ENCODE measurements around the gene FHIT.
A peak's percentile ranks its signal among the peaks of the same experiment; 100 is the strongest.

FHIT gene

DNA sequence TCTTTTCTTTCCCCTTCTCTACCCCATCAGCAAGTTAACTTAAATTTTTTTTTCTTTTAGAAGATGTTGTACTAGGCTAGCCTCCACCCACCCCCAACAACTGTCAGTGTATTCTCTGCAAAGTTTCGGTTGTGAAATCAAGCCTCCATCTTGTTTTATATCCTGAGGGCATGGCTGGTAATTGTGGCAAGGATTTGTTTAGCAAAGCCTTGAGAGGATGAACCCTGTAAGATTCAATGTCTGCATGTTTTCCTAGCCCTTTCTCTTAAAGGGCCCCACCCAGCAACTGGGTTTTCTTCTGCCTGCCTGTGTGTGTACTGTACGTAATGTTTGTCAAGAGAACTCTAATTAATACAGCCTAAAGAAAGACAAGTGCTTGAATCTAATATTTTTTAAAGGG is 475.3 kb downstream of the FHIT start:
- H3K27me3 ChIP-seq (ENCODE audit: control insufficient read depth, insufficient read depth, low read length), result no peaks in the 10 kb centered on the region
- H3K27ac ChIP-seq (ENCODE audit: low read depth, low read length), result no peak overlapping the region
- H3K9ac ChIP-seq (ENCODE audit: low read length), result no peak overlapping the region
- H3K4me3 ChIP-seq (ENCODE audit: low read depth, low read length), result no peak overlapping the region
- H3K4me1 ChIP-seq (ENCODE audit: control insufficient read depth, insufficient read depth, low read length), result peaks cover 23% of the 10 kb centered on the region
- H3K36me3 ChIP-seq (ENCODE audit: control insufficient read depth, insufficient read depth, low read length), result peaks cover 4% of the 10 kb centered on the region; the same call in 1 of the 2 replicates
- peaks cover 54% of the 10 kb centered on the region for H3K9me3 ChIP-seq (ENCODE audit: control insufficient read depth, insufficient read depth, low read depth, low read length)

DNA sequence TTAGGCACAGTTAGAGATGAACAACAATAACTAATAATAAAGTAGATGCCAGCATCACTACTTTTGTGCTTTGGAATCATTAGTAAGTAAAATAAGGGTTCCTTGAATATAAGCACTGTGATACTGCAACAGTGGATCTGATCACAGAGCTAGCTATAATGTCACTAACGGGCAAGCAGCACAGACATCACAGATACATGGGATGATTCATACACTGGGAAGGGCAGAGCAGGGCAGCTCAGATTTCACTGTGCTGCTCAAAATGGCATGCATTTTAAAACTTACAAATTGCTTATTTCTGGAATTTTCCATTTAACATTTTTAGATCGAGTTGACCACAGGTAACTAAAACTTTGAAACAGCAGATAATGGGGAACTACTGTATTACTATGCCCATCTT is 476.6 kb downstream of the FHIT start:
- peaks cover 4% of the 10 kb centered on the region; the same call in 1 of the 2 replicates for H3K36me3 ChIP-seq (ENCODE audit: control insufficient read depth, insufficient read depth, low read length)
- H3K4me3 ChIP-seq (ENCODE audit: low read depth, low read length), result no peak overlapping the region
- H3K9ac ChIP-seq (ENCODE audit: low read length), result no peak overlapping the region
- peaks cover 40% of the 10 kb centered on the region for H3K9me3 ChIP-seq (ENCODE audit: control insufficient read depth, insufficient read depth, low read depth, low read length)
- H3K27me3 ChIP-seq (ENCODE audit: control insufficient read depth, insufficient read depth, low read length), result no peaks in the 10 kb centered on the region
- no peak overlapping the region for H3K27ac ChIP-seq (ENCODE audit: low read depth, low read length)
- peaks cover 32% of the 10 kb centered on the region for H3K4me1 ChIP-seq (ENCODE audit: control insufficient read depth, insufficient read depth, low read length)

DNA sequence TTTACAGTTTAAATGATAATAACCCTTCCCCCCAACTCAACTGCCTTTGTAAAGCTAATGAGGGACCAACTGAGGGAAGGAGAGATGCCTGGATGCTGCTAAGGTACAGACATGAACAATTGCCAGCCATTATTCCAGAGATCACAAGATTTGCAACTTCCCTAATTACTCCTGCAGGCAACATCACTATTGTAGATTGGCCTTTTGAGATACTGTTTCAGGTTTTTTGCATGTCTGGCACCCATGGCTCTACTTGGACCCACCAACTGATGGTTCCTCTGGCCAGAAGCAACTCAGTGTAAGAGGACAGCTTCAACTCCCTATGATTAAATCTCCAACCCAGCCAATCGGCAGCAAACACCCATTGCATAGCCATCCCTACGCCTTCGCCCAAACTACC is 478.7 kb downstream of the FHIT start:
- Histone ChIP-seq H3K4me1 (ENCODE audit: control insufficient read depth, insufficient read depth, low read length) (peaks cover 32% of the 10 kb centered on the region), H3K4me3 (ENCODE audit: low read depth, low read length) (no peak overlapping the region), H3K9ac (ENCODE audit: low read length) (no peak overlapping the region), H3K27me3 (ENCODE audit: control insufficient read depth, insufficient read depth, low read length) (no peaks in the 10 kb centered on the region), H3K27ac (ENCODE audit: low read depth, low read length) (peak overlapping the region; percentile 57), H3K36me3 (ENCODE audit: control insufficient read depth, insufficient read depth, low read length) (peaks cover 4% of the 10 kb centered on the region; the same call in 1 of the 2 replicates), H3K9me3 (ENCODE audit: control insufficient read depth, insufficient read depth, low read depth, low read length) (peaks cover 29% of the 10 kb centered on the region)

DNA sequence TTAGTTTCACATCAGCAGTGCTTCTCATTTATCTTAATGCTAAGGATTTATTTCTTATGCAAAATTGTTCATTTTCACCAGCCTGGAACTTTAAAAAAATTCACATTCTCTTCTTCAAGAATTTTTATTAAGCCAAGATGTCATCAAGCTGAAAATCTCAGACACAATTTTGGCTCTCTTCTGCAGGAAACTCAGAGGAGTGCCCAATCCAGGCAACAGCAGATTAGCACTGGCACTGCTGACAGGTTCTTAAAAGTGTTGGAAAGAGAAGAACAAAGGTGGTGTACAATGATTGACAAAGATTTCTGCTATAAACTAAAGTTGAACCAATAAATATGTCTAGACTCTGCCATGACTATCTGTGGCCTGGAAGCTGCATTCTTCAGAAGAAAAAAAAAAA is 479.5 kb downstream of the FHIT start:
- H3K4me1 ChIP-seq (ENCODE audit: control insufficient read depth, insufficient read depth, low read length), result peaks cover 32% of the 10 kb centered on the region
- no peaks in the 10 kb centered on the region for H3K27me3 ChIP-seq (ENCODE audit: control insufficient read depth, insufficient read depth, low read length)
- peak overlapping the region; percentile 47; the same call in 1 of the 2 replicates for H3K27ac ChIP-seq (ENCODE audit: low read depth, low read length)
- no peak overlapping the region for H3K9ac ChIP-seq (ENCODE audit: low read length)
- no peak overlapping the region for H3K4me3 ChIP-seq (ENCODE audit: low read depth, low read length)
- peaks cover 4% of the 10 kb centered on the region; the same call in 1 of the 2 replicates for H3K36me3 ChIP-seq (ENCODE audit: control insufficient read depth, insufficient read depth, low read length)
- peaks cover 25% of the 10 kb centered on the region for H3K9me3 ChIP-seq (ENCODE audit: control insufficient read depth, insufficient read depth, low read depth, low read length)

DNA sequence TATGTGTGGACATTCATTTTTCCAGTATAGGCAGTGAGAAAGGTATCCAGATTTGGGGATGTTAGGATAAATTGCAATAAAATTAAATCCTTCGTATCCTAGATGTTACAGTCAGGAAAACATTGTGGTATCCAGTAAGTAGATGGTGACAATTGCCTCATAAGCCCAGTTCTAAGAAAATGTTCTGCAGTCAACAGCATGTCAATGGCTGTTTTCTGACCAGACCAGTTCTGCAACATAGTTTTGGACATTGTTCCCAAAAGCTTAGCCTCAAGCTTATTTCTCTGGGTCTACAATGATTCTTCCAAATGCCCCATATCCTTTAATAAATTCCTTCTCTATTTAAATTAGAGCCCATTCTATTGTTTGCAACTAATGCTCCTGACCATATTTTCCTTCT is 480.7 kb downstream of the FHIT start:
- no peak overlapping the region for H3K4me3 ChIP-seq (ENCODE audit: low read depth, low read length)
- H3K4me1 ChIP-seq (ENCODE audit: control insufficient read depth, insufficient read depth, low read length), result peaks cover 32% of the 10 kb centered on the region
- peak overlapping the region; percentile 19; the same call in 1 of the 2 replicates for H3K27ac ChIP-seq (ENCODE audit: low read depth, low read length)
- H3K27me3 ChIP-seq (ENCODE audit: control insufficient read depth, insufficient read depth, low read length), result no peaks in the 10 kb centered on the region
- peaks cover 14% of the 10 kb centered on the region for H3K9me3 ChIP-seq (ENCODE audit: control insufficient read depth, insufficient read depth, low read depth, low read length)
- no peak overlapping the region for H3K9ac ChIP-seq (ENCODE audit: low read length)
- H3K36me3 ChIP-seq (ENCODE audit: control insufficient read depth, insufficient read depth, low read length), result peaks cover 4% of the 10 kb centered on the region; the same call in 1 of the 2 replicates

DNA sequence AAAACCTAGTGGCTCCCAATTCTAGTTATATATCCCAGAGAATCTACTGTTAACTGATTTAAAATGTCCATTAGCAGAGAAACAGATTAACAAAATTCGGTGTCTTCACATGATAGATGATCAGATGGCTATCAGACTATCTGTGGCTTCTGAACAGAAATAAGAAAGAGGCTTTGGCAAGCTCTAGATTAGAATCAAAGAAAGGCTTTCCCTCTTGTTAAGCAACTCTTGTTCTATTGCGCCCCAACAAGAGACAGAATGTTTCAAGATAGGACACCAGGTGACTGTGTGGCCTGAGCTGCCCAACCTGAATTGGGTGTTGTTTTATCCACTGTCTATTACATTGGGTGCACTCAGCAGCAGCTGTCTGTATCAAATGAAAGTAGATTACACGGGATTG is 483.7 kb downstream of the FHIT start:
- H3K9me3 ChIP-seq (ENCODE audit: control insufficient read depth, insufficient read depth, low read depth, low read length), result no peaks in the 10 kb centered on the region
- no peaks in the 10 kb centered on the region for H3K27me3 ChIP-seq (ENCODE audit: control insufficient read depth, insufficient read depth, low read length)
- H3K4me3 ChIP-seq (ENCODE audit: low read depth, low read length), result no peak overlapping the region
- no peak overlapping the region for H3K9ac ChIP-seq (ENCODE audit: low read length)
- H3K36me3 ChIP-seq (ENCODE audit: control insufficient read depth, insufficient read depth, low read length), result no peaks in the 10 kb centered on the region
- peaks cover 21% of the 10 kb centered on the region for H3K4me1 ChIP-seq (ENCODE audit: control insufficient read depth, insufficient read depth, low read length)
- H3K27ac ChIP-seq (ENCODE audit: low read depth, low read length), result no peak overlapping the region

DNA sequence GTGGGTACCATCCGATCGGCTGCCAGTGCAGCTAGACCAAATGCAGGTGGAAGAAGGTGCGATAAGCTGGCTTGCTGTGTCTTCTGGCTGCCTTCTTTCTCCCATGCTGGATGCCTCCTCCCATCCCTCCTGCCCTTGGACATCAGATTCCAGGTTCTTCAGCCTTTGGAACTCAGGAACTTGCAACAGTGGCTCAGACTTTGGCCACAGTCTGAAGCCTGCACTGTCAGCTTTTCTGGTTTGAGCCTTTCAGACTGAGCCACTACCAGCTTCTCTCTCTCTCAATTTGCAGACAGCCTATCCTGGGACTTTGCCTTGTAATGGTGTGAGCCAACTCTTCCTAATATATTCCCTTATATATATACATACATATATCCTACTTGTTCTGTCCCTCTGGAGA is 485.5 kb downstream of the FHIT start:
- Histone ChIP-seq H3K9me3 (ENCODE audit: control insufficient read depth, insufficient read depth, low read depth, low read length) (no peaks in the 10 kb centered on the region), H3K4me1 (ENCODE audit: control insufficient read depth, insufficient read depth, low read length) (peaks cover 10% of the 10 kb centered on the region), H3K4me3 (ENCODE audit: low read depth, low read length) (no peak overlapping the region), H3K36me3 (ENCODE audit: control insufficient read depth, insufficient read depth, low read length) (no peaks in the 10 kb centered on the region), H3K27ac (ENCODE audit: low read depth, low read length) (no peak overlapping the region), H3K27me3 (ENCODE audit: control insufficient read depth, insufficient read depth, low read length) (no peaks in the 10 kb centered on the region), H3K9ac (ENCODE audit: low read length) (no peak overlapping the region)

DNA sequence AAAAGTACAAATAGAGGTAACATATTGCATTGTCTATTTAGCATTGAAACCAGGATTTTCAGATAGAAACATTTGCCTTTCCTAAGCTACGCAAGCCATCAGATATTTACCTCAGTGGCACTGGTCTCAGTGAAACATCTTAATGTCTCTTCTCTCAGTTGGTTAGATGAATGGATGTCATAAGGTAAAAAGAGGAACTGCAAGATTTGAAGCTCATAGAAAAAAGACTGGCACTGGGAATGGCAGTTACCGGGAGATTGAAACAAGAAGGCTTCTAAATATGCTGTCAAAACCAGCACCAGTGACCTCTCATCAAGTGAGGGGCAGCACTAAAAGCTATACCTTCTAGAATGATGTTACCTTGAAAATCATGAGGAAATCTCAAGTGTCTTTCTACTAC is 486.4 kb downstream of the FHIT start:
- Histone ChIP-seq H3K27me3 (ENCODE audit: control insufficient read depth, insufficient read depth, low read length) (no peaks in the 10 kb centered on the region), H3K9me3 (ENCODE audit: control insufficient read depth, insufficient read depth, low read depth, low read length) (no peaks in the 10 kb centered on the region), H3K4me1 (ENCODE audit: control insufficient read depth, insufficient read depth, low read length) (peaks cover 6% of the 10 kb centered on the region; the same call in 1 of the 2 replicates), H3K27ac (ENCODE audit: low read depth, low read length) (no peak overlapping the region), H3K36me3 (ENCODE audit: control insufficient read depth, insufficient read depth, low read length) (no peaks in the 10 kb centered on the region), H3K4me3 (ENCODE audit: low read depth, low read length) (no peak overlapping the region), H3K9ac (ENCODE audit: low read length) (no peak overlapping the region)

DNA sequence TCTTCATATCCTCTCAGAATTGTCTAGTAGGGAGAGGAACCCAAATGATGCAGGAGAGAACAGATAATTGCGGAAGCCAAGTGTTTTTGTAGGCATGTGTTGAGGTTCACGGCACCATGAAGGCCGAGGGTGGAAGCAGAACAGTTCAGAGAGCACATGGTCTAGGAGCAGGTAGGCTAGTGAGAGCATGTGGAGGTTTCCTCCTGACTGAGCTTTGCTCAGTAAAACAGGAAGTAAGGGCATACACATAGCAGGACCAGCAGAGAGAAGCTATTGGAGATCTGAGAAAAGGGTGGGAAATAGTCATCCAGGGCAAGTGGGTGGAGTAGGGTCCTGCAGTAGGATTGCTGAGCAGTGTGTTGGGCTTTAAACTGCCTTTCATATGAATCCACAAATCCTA is 491.1 kb downstream of the FHIT start:
- no peak overlapping the region for H3K9ac ChIP-seq (ENCODE audit: low read length)
- peaks cover 9% of the 10 kb centered on the region; the same call in 1 of the 2 replicates for H3K4me1 ChIP-seq (ENCODE audit: control insufficient read depth, insufficient read depth, low read length)
- H3K27me3 ChIP-seq (ENCODE audit: control insufficient read depth, insufficient read depth, low read length), result no peaks in the 10 kb centered on the region
- H3K4me3 ChIP-seq (ENCODE audit: low read depth, low read length), result no peak overlapping the region
- H3K27ac ChIP-seq (ENCODE audit: low read depth, low read length), result no peak overlapping the region
- H3K36me3 ChIP-seq (ENCODE audit: control insufficient read depth, insufficient read depth, low read length), result no peaks in the 10 kb centered on the region
- no peaks in the 10 kb centered on the region; the same call in 1 of the 2 replicates for H3K9me3 ChIP-seq (ENCODE audit: control insufficient read depth, insufficient read depth, low read depth, low read length)

DNA sequence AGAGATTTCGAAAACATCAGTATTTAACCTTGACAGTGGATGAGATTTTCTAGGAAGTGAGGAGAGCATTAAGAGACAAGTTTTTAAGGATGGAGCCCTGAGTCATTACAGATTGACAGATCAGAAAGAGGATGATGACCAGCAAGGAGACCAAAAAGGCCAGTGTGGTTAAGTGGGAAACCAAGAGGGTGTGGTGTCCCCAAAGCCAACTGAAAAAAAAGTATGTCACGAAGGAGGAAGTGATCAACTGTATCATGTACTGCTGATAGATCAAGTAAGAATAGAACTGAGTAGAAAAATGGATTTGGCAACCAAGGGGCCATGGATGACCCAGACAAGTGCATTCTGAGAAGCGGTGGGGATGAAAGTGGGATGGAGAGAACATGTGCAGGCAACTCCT is 491.8 kb downstream of the FHIT start:
- Histone ChIP-seq H3K4me1 (ENCODE audit: control insufficient read depth, insufficient read depth, low read length) (peaks cover 9% of the 10 kb centered on the region; the same call in 1 of the 2 replicates), H3K36me3 (ENCODE audit: control insufficient read depth, insufficient read depth, low read length) (no peaks in the 10 kb centered on the region), H3K27ac (ENCODE audit: low read depth, low read length) (no peak overlapping the region), H3K4me3 (ENCODE audit: low read depth, low read length) (no peak overlapping the region), H3K9ac (ENCODE audit: low read length) (no peak overlapping the region), H3K27me3 (ENCODE audit: control insufficient read depth, insufficient read depth, low read length) (no peaks in the 10 kb centered on the region), H3K9me3 (ENCODE audit: control insufficient read depth, insufficient read depth, low read depth, low read length) (no peaks in the 10 kb centered on the region; the same call in 1 of the 2 replicates)

DNA sequence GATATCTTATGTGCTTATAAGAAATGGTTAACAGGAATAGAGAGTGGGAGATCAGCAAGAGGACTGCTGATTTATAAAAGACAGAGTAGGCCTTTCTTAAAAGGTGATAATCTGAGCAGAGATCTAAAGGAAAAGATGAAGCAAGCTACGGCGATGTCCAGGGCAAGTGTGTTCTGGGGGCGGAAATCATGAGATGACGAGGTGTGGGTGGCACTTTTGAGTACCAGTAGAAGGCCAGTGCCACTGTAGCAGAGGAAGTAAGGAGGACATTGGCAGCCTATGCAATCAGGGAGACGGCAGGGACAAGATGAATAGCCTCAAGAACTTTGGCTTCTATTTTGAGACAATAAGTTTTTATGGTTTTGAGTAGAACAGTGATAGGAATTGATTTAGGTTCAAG is 492.4 kb downstream of the FHIT start:
- no peak overlapping the region for H3K9ac ChIP-seq (ENCODE audit: low read length)
- no peaks in the 10 kb centered on the region for H3K36me3 ChIP-seq (ENCODE audit: control insufficient read depth, insufficient read depth, low read length)
- H3K27ac ChIP-seq (ENCODE audit: low read depth, low read length), result no peak overlapping the region
- H3K4me3 ChIP-seq (ENCODE audit: low read depth, low read length), result no peak overlapping the region
- no peaks in the 10 kb centered on the region for H3K27me3 ChIP-seq (ENCODE audit: control insufficient read depth, insufficient read depth, low read length)
- no peaks in the 10 kb centered on the region; the same call in 1 of the 2 replicates for H3K9me3 ChIP-seq (ENCODE audit: control insufficient read depth, insufficient read depth, low read depth, low read length)
- H3K4me1 ChIP-seq (ENCODE audit: control insufficient read depth, insufficient read depth, low read length), result peaks cover 9% of the 10 kb centered on the region; the same call in 1 of the 2 replicates
